BLaER1 treated with 17β-estradiol and CSF1 and Interleukin-3, amounts not matched to agents 10 nM and 100 nM (cell line): ENCODE measurements around the gene RCBTB1.
A peak's percentile ranks its signal among the peaks of the same experiment; 100 is the strongest.

Experiments used
- H3K27ac ChIP-seq, 11 experiments: shearing (Covaris generic); formaldehyde crosslinking; 2 replicates each; pipeline ENCODE4 v1.8.1; 2022
- H3K27me3 ChIP-seq, 11 experiments: shearing (Covaris generic); formaldehyde crosslinking; 2 replicates each; pipeline ENCODE4 v1.8.1; 2022
- H3K36me3 ChIP-seq, 11 experiments: shearing (Covaris generic); formaldehyde crosslinking; 2 replicates each; pipeline ENCODE4 v1.8.1; 2022
- H3K4me1 ChIP-seq, 10 experiments: shearing (Covaris generic); formaldehyde crosslinking; 2 replicates each; pipeline ENCODE4 v1.8.1; 2022
- H3K4me2 ChIP-seq, 11 experiments: shearing (Covaris generic); formaldehyde crosslinking; 2 replicates each; pipeline ENCODE4 v1.8.1; 2022
- H3K4me3 ChIP-seq, 10 experiments: shearing (Covaris generic); formaldehyde crosslinking; 2 replicates each; pipeline ENCODE4 v1.8.1; 2022
- H3K9ac ChIP-seq, 11 experiments: shearing (Covaris generic); formaldehyde crosslinking; 2 replicates each; pipeline ENCODE4 v1.8.1; 2022
- H3K9me3 ChIP-seq, 11 experiments: shearing (Covaris generic); formaldehyde crosslinking; replicated peaks in 1 of 11; 2 replicates each; pipeline ENCODE4 v1.8.1; 2022
- H4K20me1 ChIP-seq, 11 experiments: shearing (Covaris generic); formaldehyde crosslinking; 2 replicates each; pipeline ENCODE4 v1.8.1; 2022
- Cebpa-rat ChIP-seq, 11 experiments: shearing (Covaris generic); IDR thresholded peaks; 2 replicates each; pipeline ENCODE4 v1.8.1; 2022

RCBTB1 gene

GRCh38 chr13:49585220-49586157, at the start of gene RCBTB1:
Gene RCBTB1, minus strand, starts transcription at chr13:49585558. Its CDS starts 18,279 bp downstream, at chr13:49567279.
- H3K27me3 ChIP-seq, result no peaks in the 10 kb centered on the region
- peak within 1 kb of the TSS; percentile 82 to 94 (median 87) for H3K9ac ChIP-seq
- H4K20me1 ChIP-seq, result peaks cover 0 to 25% (median 0%) of the 10 kb centered on the region in 11 experiments; a peak in 5 of 22 replicates
- peak within 1 kb of the TSS; percentile 68 to 91 (median 85) for H3K27ac ChIP-seq
- peak within 1 kb of the TSS; percentile 73 to 96 (median 90) for H3K4me2 ChIP-seq
- H3K36me3 ChIP-seq, result peaks cover 7 to 30% (median 25%) of the 10 kb centered on the region in 11 experiments; a peak in 20 of 22 replicates
- peaks cover 14 to 40% (median 27%) of the 10 kb centered on the region in 10 experiments for H3K4me1 ChIP-seq
- TF ChIP-seq Cebpa-rat (IDR thresholded peaks at IDR 0.05), result no peak
- H3K4me3 ChIP-seq, result peak within 1 kb of the TSS; percentile 81 to 93 (median 89)
- no peaks in the 10 kb centered on the region for H3K9me3 ChIP-seq

- H3K27me3 ChIP-seq, result no peaks in the 10 kb centered on the region
- H3K4me2 ChIP-seq, result peak overlapping the region in 8 of 11 experiments; percentile 11 to 52 (median 16); a peak in 6 of 22 replicates
- H3K27ac ChIP-seq, result no peak overlapping the region
- H3K9me3 ChIP-seq, result peaks cover 0 to 28% (median 13%) of the 10 kb centered on the region in 11 experiments; a peak in 12 of 22 replicates
- H4K20me1 ChIP-seq, result no peaks in the 10 kb centered on the region; a peak in 2 of 22 replicates
- H3K4me3 ChIP-seq, result no peak overlapping the region
- peaks cover 53 to 77% (median 64%) of the 10 kb centered on the region in 10 experiments for H3K4me1 ChIP-seq
- no peak for TF ChIP-seq Cebpa-rat (IDR thresholded peaks at IDR 0.05)
- H3K9ac ChIP-seq, result no peak overlapping the region
- H3K36me3 ChIP-seq, result peaks cover 38 to 85% (median 69%) of the 10 kb centered on the region in 11 experiments
Observed at GRCh38 chr13:49633710-49634109, 48.4 kb upstream of the RCBTB1 start.

GRCh38 chr13:49632156-49632555, 46.8 kb upstream of the RCBTB1 start:
- H3K4me1 ChIP-seq, result peaks cover 63 to 86% (median 75%) of the 10 kb centered on the region in 10 experiments
- no peak for TF ChIP-seq Cebpa-rat (IDR thresholded peaks at IDR 0.05)

DNA sequence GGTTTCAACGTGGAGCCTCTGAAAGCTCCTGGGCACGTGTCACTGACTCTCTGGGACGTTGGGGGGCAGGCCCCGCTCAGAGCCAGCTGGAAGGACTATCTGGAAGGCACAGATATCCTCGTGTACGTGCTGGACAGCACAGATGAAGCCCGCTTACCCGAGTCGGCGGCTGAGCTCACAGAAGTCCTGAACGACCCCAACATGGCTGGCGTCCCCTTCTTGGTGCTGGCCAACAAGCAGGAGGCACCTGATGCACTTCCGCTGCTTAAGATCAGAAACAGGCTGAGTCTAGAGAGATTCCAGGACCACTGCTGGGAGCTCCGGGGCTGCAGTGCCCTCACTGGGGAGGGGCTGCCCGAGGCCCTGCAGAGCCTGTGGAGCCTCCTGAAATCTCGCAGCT, 45.2 kb upstream of the RCBTB1 start:
- no peaks in the 10 kb centered on the region for H3K27me3 ChIP-seq
- peak overlapping the region in 4 of 10 experiments; percentile 66 to 77 (median 72); a peak in 5 of 20 replicates for H3K4me3 ChIP-seq
- peak overlapping the region; percentile 86 to 98 (median 92) for H3K4me2 ChIP-seq
- H3K9me3 ChIP-seq, result peaks cover 0 to 26% (median 13%) of the 10 kb centered on the region in 11 experiments; a peak in 12 of 22 replicates
- H3K4me1 ChIP-seq, result peaks cover 56 to 90% (median 66%) of the 10 kb centered on the region in 10 experiments
- no peak for TF ChIP-seq Cebpa-rat (IDR thresholded peaks at IDR 0.05)
- peak overlapping the region in 10 of 11 experiments; percentile 79 to 92 (median 90); a peak in 18 of 22 replicates for H3K27ac ChIP-seq
- peaks cover 25 to 58% (median 48%) of the 10 kb centered on the region in 11 experiments for H3K36me3 ChIP-seq
- H4K20me1 ChIP-seq, result no peaks in the 10 kb centered on the region; a peak in 2 of 22 replicates
- H3K9ac ChIP-seq, result peak overlapping the region in 1 of 11 experiments; percentile 85; a peak in 2 of 22 replicates

More at GRCh38 chr13:49632156-49632555, 46.8 kb upstream of the RCBTB1 start:
- no peak overlapping the region for H3K4me3 ChIP-seq
- no peak overlapping the region for H3K27ac ChIP-seq
- H3K27me3 ChIP-seq, result no peaks in the 10 kb centered on the region
- H3K36me3 ChIP-seq, result peaks cover 38 to 71% (median 63%) of the 10 kb centered on the region in 11 experiments
- peaks cover 0 to 28% (median 13%) of the 10 kb centered on the region in 11 experiments; a peak in 12 of 22 replicates for H3K9me3 ChIP-seq
- no peak overlapping the region for H3K9ac ChIP-seq
- H4K20me1 ChIP-seq, result no peaks in the 10 kb centered on the region; a peak in 2 of 22 replicates
- peak overlapping the region in 2 of 11 experiments; percentile 11 to 88; a peak in 1 of 22 replicates for H3K4me2 ChIP-seq

DNA sequence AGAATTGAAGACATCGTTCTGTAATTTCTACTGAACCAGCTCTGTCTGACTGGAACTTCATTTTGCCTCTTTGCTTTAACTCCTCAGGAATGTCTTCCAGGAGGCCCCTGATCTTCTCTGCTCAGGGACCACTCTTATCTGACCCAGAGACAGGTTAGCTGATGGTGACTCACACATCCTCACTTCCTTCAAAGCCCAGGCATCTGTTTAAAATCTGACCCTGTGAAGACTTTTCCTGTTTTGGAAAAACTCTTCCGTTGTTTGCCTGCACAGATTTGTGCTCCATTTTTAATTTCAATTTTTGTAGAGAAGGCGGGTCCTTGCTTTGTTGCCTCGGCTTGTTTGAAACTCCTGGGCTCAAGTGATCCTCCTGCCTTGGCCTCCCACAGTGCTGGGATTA, 44.6 kb upstream of the RCBTB1 start:
- peaks cover 23 to 51% (median 44%) of the 10 kb centered on the region in 11 experiments for H3K36me3 ChIP-seq
- TF ChIP-seq Cebpa-rat (IDR thresholded peaks at IDR 0.05), result no peak
- H3K9ac ChIP-seq, result peak overlapping the region in 9 of 11 experiments; percentile 11 to 87 (median 83); a peak in 13 of 22 replicates
- peak overlapping the region; percentile 86 to 98 (median 92) for H3K4me2 ChIP-seq
- H3K4me3 ChIP-seq, result peak overlapping the region in 9 of 10 experiments; percentile 10 to 77 (median 68); a peak in 15 of 20 replicates
- H3K4me1 ChIP-seq, result peaks cover 50 to 89% (median 60%) of the 10 kb centered on the region in 10 experiments
- no peaks in the 10 kb centered on the region; a peak in 2 of 22 replicates for H4K20me1 ChIP-seq
- peaks cover 0 to 25% (median 13%) of the 10 kb centered on the region in 11 experiments; a peak in 12 of 22 replicates for H3K9me3 ChIP-seq
- H3K27ac ChIP-seq, result peak overlapping the region; percentile 15 to 92 (median 90); a peak in 20 of 22 replicates
- H3K27me3 ChIP-seq, result no peaks in the 10 kb centered on the region

GRCh38 chr13:49629196-49629938, 44.0 kb upstream of the RCBTB1 start:
- no peak for TF ChIP-seq Cebpa-rat (IDR thresholded peaks at IDR 0.05)
- H3K4me3 ChIP-seq, result peak overlapping the region; percentile 60 to 77 (median 68)
- H3K27me3 ChIP-seq, result no peaks in the 10 kb centered on the region
- H3K27ac ChIP-seq, result peak overlapping the region; percentile 49 to 92 (median 90); a peak in 21 of 22 replicates
- H3K4me1 ChIP-seq, result peaks cover 44 to 83% (median 55%) of the 10 kb centered on the region in 10 experiments
- no peaks in the 10 kb centered on the region; a peak in 2 of 22 replicates for H4K20me1 ChIP-seq
- peaks cover 0 to 23% (median 13%) of the 10 kb centered on the region in 11 experiments; a peak in 12 of 22 replicates for H3K9me3 ChIP-seq
- peak overlapping the region; percentile 86 to 98 (median 92) for H3K4me2 ChIP-seq
- H3K36me3 ChIP-seq, result peaks cover 20 to 46% (median 40%) of the 10 kb centered on the region in 11 experiments
- peak overlapping the region; percentile 75 to 87 (median 83) for H3K9ac ChIP-seq

DNA sequence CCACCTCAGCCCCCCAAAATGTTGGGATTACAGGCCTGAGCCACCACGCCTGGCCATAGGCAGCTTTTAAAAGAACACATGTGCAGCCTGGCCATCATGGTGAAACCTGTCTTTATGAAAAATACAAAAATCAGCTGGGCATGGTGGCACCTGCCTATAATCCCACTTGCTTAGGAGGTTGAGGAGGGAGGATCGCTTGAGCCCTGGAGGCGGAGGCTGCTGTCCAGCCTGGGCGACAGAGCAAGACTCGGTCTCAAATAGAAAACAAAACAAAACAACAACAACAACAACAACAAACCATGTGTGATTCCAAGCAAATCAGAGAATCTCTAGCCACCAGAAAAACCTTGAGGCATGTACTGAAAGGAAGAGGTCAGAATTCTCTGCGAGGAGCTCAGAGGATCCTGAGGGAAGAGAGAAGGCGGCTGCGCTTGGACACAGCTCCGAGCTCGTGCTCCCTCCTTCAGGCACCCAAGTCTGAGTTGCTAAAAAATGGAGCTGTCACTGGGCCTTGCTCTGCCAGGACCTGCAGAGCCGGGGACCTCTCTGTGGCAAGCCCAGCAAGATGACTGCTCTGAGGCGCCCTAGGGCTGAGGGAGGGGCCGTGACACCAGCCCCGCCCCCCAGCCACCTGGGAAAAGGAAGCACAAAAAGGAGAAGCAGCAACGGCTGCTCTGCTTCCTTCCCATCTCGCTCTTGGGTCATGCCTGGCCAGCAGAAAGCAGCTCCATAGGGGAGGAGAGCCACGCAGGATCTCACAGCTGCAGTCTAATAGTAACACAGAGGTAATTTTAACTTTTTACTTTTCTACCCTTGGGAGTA, 42.7 kb upstream of the RCBTB1 start, which contains the start of gene ARL11:
TSS of gene ARL11 (plus strand) at position 677 of the 822 bp plus-strand sequence. CDS start 1,941 bp downstream, outside the sequence.
- Histone ChIP-seq H3K4me2 (peak within 1 kb of the TSS; percentile 86 to 98 (median 92)), H3K4me3 (peak within 1 kb of the TSS; percentile 60 to 77 (median 68)), H4K20me1 (no peaks in the 10 kb centered on the region; a peak in 2 of 22 replicates), H3K9me3 (peaks cover 0 to 16% (median 9%) of the 10 kb centered on the region in 11 experiments; a peak in 11 of 22 replicates), H3K27me3 (no peaks in the 10 kb centered on the region), H3K27ac (peak within 1 kb of the TSS; percentile 49 to 92 (median 90); a peak in 21 of 22 replicates), H3K9ac (peak within 1 kb of the TSS; percentile 75 to 87 (median 83)), H3K4me1 (peaks cover 41 to 70% (median 45%) of the 10 kb centered on the region in 10 experiments), H3K36me3 (peaks cover 20 to 34% (median 32%) of the 10 kb centered on the region in 11 experiments)
- no peak for TF ChIP-seq Cebpa-rat (IDR thresholded peaks at IDR 0.05)
